ENCODE measurements around the gene HOXD11.

- TF ChIP-seq CTCF (IDR thresholded peaks at IDR 0.05): no peak
- TF ChIP-seq POLR2A (IDR thresholded peaks at IDR 0.05): no peak
These were observed 19.6 kb upstream of the HOXD11 start for GRCh38 chr2:176087330-176088047.

Measured in esophagus squamous epithelium (tissue), 4 donors.